ENCODE measurements around the gene FBXL17. TPM values are rescaled to one million over a fixed set of nuclear protein-coding genes. Genes with fewer than 3 reads are reported as not detected.

Gene FBXL17
- polyA plus RNA-seq, 6 donors from 2014 or later, result 7.6 to 13.6 (median 8.8) TPM

DNA sequence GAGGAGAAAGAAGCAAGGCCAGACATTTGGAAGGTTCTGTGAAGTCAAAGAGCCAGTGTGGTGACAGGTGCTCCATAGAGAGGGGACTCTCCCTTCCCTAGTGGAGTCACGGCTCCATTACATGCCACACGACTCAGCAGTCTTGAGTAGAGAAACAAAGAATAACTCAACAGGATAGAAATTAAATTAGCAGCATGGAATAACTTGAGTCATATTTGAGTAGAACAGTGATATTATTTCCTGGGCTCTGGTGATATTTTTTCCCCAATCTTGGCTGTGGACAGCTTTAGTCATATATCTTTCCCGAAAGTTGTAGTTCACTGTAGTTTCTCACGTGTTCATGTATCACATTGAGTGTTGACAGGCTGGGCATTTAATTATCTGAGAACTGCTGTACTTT is 561.5 kb downstream of the FBXL17 start:
- DNase-seq (no peak), ATAC-seq (ENCODE audit: low read depth in 2 of 2) (no peak)
- no peaks in the 10 kb centered on the region for H3K4me1 Mint-ChIP-seq
- H3K27ac Mint-ChIP-seq, result no peak overlapping the region
- H3K9me3 Mint-ChIP-seq, result peaks cover 3 to 16% (median 9%) of the 10 kb centered on the region in 7 donors
- no peaks in the 10 kb centered on the region for H3K36me3 Mint-ChIP-seq
- H3K27me3 Mint-ChIP-seq, result peaks cover 0 to 8% (median 0%) of the 10 kb centered on the region in 3 donors
- H3K4me3 Mint-ChIP-seq, result no peak overlapping the region

- DNase-seq (no peak), ATAC-seq (ENCODE audit: low read depth in 2 of 2) (no peak)
- no peaks in the 10 kb centered on the region for H3K27me3 Mint-ChIP-seq
- no peaks in the 10 kb centered on the region for H3K36me3 Mint-ChIP-seq
- no peak overlapping the region for H3K4me3 Mint-ChIP-seq
- H3K9me3 Mint-ChIP-seq, result peaks cover 2 to 11% (median 7%) of the 10 kb centered on the region in 7 donors
- H3K4me1 Mint-ChIP-seq, result no peaks in the 10 kb centered on the region
- H3K27ac Mint-ChIP-seq, result no peak overlapping the region
Observed at GRCh38 chr5:107817951-107818350, 563.9 kb downstream of the FBXL17 start.

GRCh38 chr5:107817436-107817835 is 564.5 kb downstream of the FBXL17 start:
- Mint-ChIP-seq H3K27ac (no peak overlapping the region), H3K36me3 (no peaks in the 10 kb centered on the region), H3K4me3 (no peak overlapping the region), H3K9me3 (peaks cover 0 to 11% (median 6%) of the 10 kb centered on the region in 7 donors), H3K27me3 (no peaks in the 10 kb centered on the region), H3K4me1 (no peaks in the 10 kb centered on the region)
- no peak for ATAC-seq (ENCODE audit: low read depth in 2 of 2)
- DNase-seq, result no peak

DNA sequence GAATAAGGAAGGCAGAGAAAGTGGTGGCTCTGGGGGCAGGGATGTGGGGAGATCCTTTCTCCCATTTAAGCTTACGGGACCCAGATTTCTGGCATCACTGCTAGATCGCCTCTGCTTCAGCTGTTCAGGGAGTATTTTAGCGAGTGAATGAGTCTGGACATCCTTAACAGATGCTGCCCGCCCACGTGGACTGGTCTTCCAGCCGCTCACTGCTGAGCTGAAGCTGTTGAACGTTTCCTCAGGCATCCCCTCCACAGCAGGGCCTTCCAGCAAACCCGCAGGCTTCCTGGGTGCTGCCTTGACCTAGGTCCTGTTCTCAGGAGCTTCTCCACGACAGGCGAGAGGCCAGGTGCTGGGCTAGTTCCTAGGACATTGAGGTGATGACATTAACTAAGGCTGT is 566.8 kb downstream of the FBXL17 start:
- Mint-ChIP-seq H3K9me3 (peaks cover 0 to 7% (median 2%) of the 10 kb centered on the region in 7 donors), H3K4me1 (no peaks in the 10 kb centered on the region)
- no peak for ATAC-seq (ENCODE audit: low read depth in 2 of 2)

GRCh38 chr5:107814183-107814827 is 567.6 kb downstream of the FBXL17 start:
- Mint-ChIP-seq H3K4me1 (no peaks in the 10 kb centered on the region), H3K27me3 (no peaks in the 10 kb centered on the region), H3K27ac (no peak overlapping the region), H3K9me3 (peaks cover 0 to 10% (median under 1%) of the 10 kb centered on the region in 7 donors), H3K4me3 (no peak overlapping the region), H3K36me3 (no peaks in the 10 kb centered on the region)
- no peak for ATAC-seq (ENCODE audit: low read depth in 2 of 2)
- no peak for DNase-seq

More for the DNA sequence above, 566.8 kb downstream of the FBXL17 start:
- Mint-ChIP-seq H3K4me3 (no peak overlapping the region), H3K36me3 (no peaks in the 10 kb centered on the region), H3K27me3 (no peaks in the 10 kb centered on the region), H3K27ac (no peak overlapping the region)
- DNase-seq, result no peak

- peaks cover 0 to 10% (median 0%) of the 10 kb centered on the region in 7 donors for H3K9me3 Mint-ChIP-seq
- no peak overlapping the region for H3K4me3 Mint-ChIP-seq
- no peak for ATAC-seq (ENCODE audit: low read depth in 2 of 2)
- DNase-seq, result no peak
- H3K27me3 Mint-ChIP-seq, result no peaks in the 10 kb centered on the region
- no peaks in the 10 kb centered on the region for H3K4me1 Mint-ChIP-seq
- no peak overlapping the region for H3K27ac Mint-ChIP-seq
- H3K36me3 Mint-ChIP-seq, result no peaks in the 10 kb centered on the region
Observed at GRCh38 chr5:107813559-107813958, 568.3 kb downstream of the FBXL17 start.

DNA sequence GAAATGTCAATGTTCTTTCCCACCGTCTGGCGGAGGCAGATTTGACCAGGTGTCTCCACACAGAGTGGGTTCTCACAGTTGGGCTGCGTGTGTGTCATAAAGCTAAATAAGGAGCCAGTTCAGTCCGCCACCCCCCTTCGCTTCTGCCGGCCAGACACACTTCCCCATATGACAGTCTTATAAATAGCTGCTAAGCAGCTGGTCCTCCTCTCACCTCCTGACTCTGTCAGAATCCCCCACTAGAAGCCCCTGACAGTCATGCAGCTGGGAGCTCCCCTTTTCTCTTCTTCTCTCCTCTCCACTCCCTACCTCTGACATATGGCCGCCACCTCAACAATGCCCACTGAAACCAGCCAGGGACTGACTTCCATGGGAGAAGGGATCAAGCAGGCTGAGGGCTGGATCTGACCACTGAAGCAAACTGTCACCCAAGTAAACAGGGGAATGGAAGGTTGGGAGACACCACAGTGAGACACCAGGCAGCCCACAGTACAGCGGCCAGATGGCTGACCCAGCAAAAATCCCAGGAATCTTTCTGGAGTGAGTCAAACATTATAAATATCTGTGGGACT is 569.2 kb downstream of the FBXL17 start:
- no peak overlapping the region for H3K27ac Mint-ChIP-seq
- H3K4me1 Mint-ChIP-seq, result no peaks in the 10 kb centered on the region
- DNase-seq (no peak), ATAC-seq (ENCODE audit: low read depth in 2 of 2) (no peak)
- no peak overlapping the region for H3K4me3 Mint-ChIP-seq
- no peaks in the 10 kb centered on the region for H3K36me3 Mint-ChIP-seq
- H3K9me3 Mint-ChIP-seq, result peaks cover 0 to 10% (median 0%) of the 10 kb centered on the region in 7 donors
- no peaks in the 10 kb centered on the region for H3K27me3 Mint-ChIP-seq

GRCh38 chr5:107809201-107810034 is 572.5 kb downstream of the FBXL17 start:
- H3K4me1 Mint-ChIP-seq, result no peaks in the 10 kb centered on the region
- peaks cover 0 to 5% (median 0%) of the 10 kb centered on the region in 7 donors for H3K9me3 Mint-ChIP-seq
- no peaks in the 10 kb centered on the region for H3K36me3 Mint-ChIP-seq
- DNase-seq (no peak), ATAC-seq (ENCODE audit: low read depth in 2 of 2) (no peak)
- H3K4me3 Mint-ChIP-seq, result no peak overlapping the region
- no peaks in the 10 kb centered on the region for H3K27me3 Mint-ChIP-seq
- no peak overlapping the region for H3K27ac Mint-ChIP-seq

Measured in naive B cell (primary cell).